Stimulated activated naive B cell treated with anti-CD40 and anti-IgM and Interleukin-4, amounts not matched to agents 10 μg/mL and 1 μg/mL and 100 μg/mL, for 72 hours (primary cell): ENCODE results near the gene RBFOX2.
A peak's percentile ranks its signal among the peaks of the same experiment; 100 is the strongest.

Experiments used
- ATAC-seq, 2 donors: fragments of 150-1000 bp; cut with Tn5 transposase; replicated peaks; 2 replicates each; pipeline ENCODE4 v1.10.0; 2021; ENCODE audit warnings: moderate library complexity in 1 of 2
- DNase-seq: peaks from one replicate; pipeline ENCODE4 v3.0.0; 2021
- H3K27ac Mint-ChIP-seq: one replicate; pipeline ENCODE4 v1.8.0; 2022; ENCODE audit warnings: mild to moderate bottlenecking, mixed read lengths
- H3K27me3 Mint-ChIP-seq, 2 donors: one replicate each; pipeline ENCODE4 v1.8.0; 2022; ENCODE audit warnings: mixed read lengths in 2 of 2
- H3K36me3 Mint-ChIP-seq, 2 donors: one replicate each; pipeline ENCODE4 v1.8.0; 2022; ENCODE audit warnings: mixed read lengths in 2 of 2, mild to moderate bottlenecking in 1 of 2
- H3K4me1 Mint-ChIP-seq, 2 donors: one replicate each; pipeline ENCODE4 v1.8.0; 2022; ENCODE audit warnings: mixed read lengths in 2 of 2, mild to moderate bottlenecking in 1 of 2
- H3K4me3 Mint-ChIP-seq, 2 donors: one replicate each; pipeline ENCODE4 v1.8.0; 2022; ENCODE audit warnings: mild to moderate bottlenecking in 2 of 2, mixed read lengths in 2 of 2, moderate library complexity in 1 of 2
- H3K9me3 Mint-ChIP-seq, 2 donors: one replicate each; pipeline ENCODE4 v1.8.0; 2022; ENCODE audit warnings: mixed read lengths in 2 of 2, mild to moderate bottlenecking in 1 of 2

RBFOX2 gene

GRCh38 chr22:35892192-35892591, 136.4 kb downstream of the RBFOX2 start:
- no peak overlapping the region for H3K4me3 Mint-ChIP-seq
- H3K4me1 Mint-ChIP-seq: peaks cover 0 to 2% of the 10 kb centered on the region in 2 donors
- no peak for ATAC-seq

GRCh38 chr22:35891442-35891841, 137.2 kb downstream of the RBFOX2 start:
- H3K27ac Mint-ChIP-seq: no peak overlapping the region
- H3K4me1 Mint-ChIP-seq: peaks cover 0 to under 1% of the 10 kb centered on the region in 2 donors
- H3K4me3 Mint-ChIP-seq: no peak overlapping the region

More at GRCh38 chr22:35892192-35892591, 136.4 kb downstream of the RBFOX2 start:
- H3K9me3 Mint-ChIP-seq: no peaks in the 10 kb centered on the region
- DNase-seq: no peak
- no peaks in the 10 kb centered on the region for H3K36me3 Mint-ChIP-seq
- peaks cover 9 to 18% of the 10 kb centered on the region in 2 donors for H3K27me3 Mint-ChIP-seq
- no peak overlapping the region for H3K27ac Mint-ChIP-seq

GRCh38 chr22:35889071-35889470, 139.6 kb downstream of the RBFOX2 start:
- Mint-ChIP-seq H3K27me3 (peaks cover 0 to 5% of the 10 kb centered on the region in 2 donors), H3K4me1 (no peaks in the 10 kb centered on the region), H3K9me3 (no peaks in the 10 kb centered on the region), H3K4me3 (no peak overlapping the region), H3K27ac (no peak overlapping the region), H3K36me3 (no peaks in the 10 kb centered on the region)
- DNase-seq: no peak
- no peak for ATAC-seq

More at GRCh38 chr22:35891442-35891841, 137.2 kb downstream of the RBFOX2 start:
- H3K9me3 Mint-ChIP-seq: no peaks in the 10 kb centered on the region
- ATAC-seq: no peak
- no peak for DNase-seq
- H3K36me3 Mint-ChIP-seq: no peaks in the 10 kb centered on the region
- peaks cover 7 to 16% of the 10 kb centered on the region in 2 donors for H3K27me3 Mint-ChIP-seq

- Mint-ChIP-seq H3K27ac (no peak overlapping the region), H3K27me3 (peaks cover 0 to 5% of the 10 kb centered on the region in 2 donors), H3K4me3 (no peak overlapping the region), H3K36me3 (no peaks in the 10 kb centered on the region), H3K4me1 (peaks cover 0 to 1% of the 10 kb centered on the region in 2 donors), H3K9me3 (no peaks in the 10 kb centered on the region)
- DNase-seq (no peak), ATAC-seq (no peak)
These were observed 140.3 kb downstream of the RBFOX2 start for GRCh38 chr22:35888181-35888870.

- H3K36me3 Mint-ChIP-seq: no peaks in the 10 kb centered on the region
These were observed 141.2 kb downstream of the RBFOX2 start for GRCh38 chr22:35887296-35887875.

GRCh38 chr22:35886309-35886708, 142.3 kb downstream of the RBFOX2 start:
- no peak for ATAC-seq
- Mint-ChIP-seq H3K27ac (no peak overlapping the region), H3K4me1 (peaks cover 7 to 14% of the 10 kb centered on the region in 2 donors)

More at GRCh38 chr22:35887296-35887875, 141.2 kb downstream of the RBFOX2 start:
- Mint-ChIP-seq H3K27me3 (peaks cover 0 to 5% of the 10 kb centered on the region in 2 donors), H3K27ac (no peak overlapping the region), H3K4me3 (no peak overlapping the region), H3K9me3 (no peaks in the 10 kb centered on the region), H3K4me1 (peaks cover 6 to 11% of the 10 kb centered on the region in 2 donors)
- ATAC-seq (no peak), DNase-seq (no peak)

GRCh38 chr22:35884529-35884928, 144.1 kb downstream of the RBFOX2 start:
- DNase-seq (no peak), ATAC-seq (no peak)
- Mint-ChIP-seq H3K36me3 (no peaks in the 10 kb centered on the region), H3K4me3 (no peak overlapping the region), H3K27me3 (no peaks in the 10 kb centered on the region), H3K9me3 (no peaks in the 10 kb centered on the region), H3K4me1 (peaks cover 7 to 14% of the 10 kb centered on the region in 2 donors), H3K27ac (no peak overlapping the region)

More at GRCh38 chr22:35886309-35886708, 142.3 kb downstream of the RBFOX2 start:
- no peak for DNase-seq
- Mint-ChIP-seq H3K36me3 (no peaks in the 10 kb centered on the region), H3K9me3 (no peaks in the 10 kb centered on the region), H3K27me3 (no peaks in the 10 kb centered on the region), H3K4me3 (no peak overlapping the region)

- no peaks in the 10 kb centered on the region for H3K9me3 Mint-ChIP-seq
- ATAC-seq: peak; percentile 21 to 39
- DNase-seq: no peak
- no peak overlapping the region for H3K27ac Mint-ChIP-seq
- H3K4me3 Mint-ChIP-seq: no peak overlapping the region
- no peaks in the 10 kb centered on the region for H3K36me3 Mint-ChIP-seq
- H3K27me3 Mint-ChIP-seq: no peaks in the 10 kb centered on the region
- peaks cover 7 to 14% of the 10 kb centered on the region in 2 donors for H3K4me1 Mint-ChIP-seq
These were observed 145.5 kb downstream of the RBFOX2 start for GRCh38 chr22:35883031-35883620.

GRCh38 chr22:35882211-35883030, 146.2 kb downstream of the RBFOX2 start:
- Mint-ChIP-seq H3K9me3 (no peaks in the 10 kb centered on the region), H3K4me1 (peaks cover 7 to 14% of the 10 kb centered on the region in 2 donors), H3K4me3 (no peak overlapping the region), H3K27ac (no peak overlapping the region), H3K27me3 (no peaks in the 10 kb centered on the region), H3K36me3 (no peaks in the 10 kb centered on the region)
- DNase-seq: no peak
- ATAC-seq: peak; percentile 41 to 63

GRCh38 chr22:35879351-35879750, 149.3 kb downstream of the RBFOX2 start:
- H3K4me1 Mint-ChIP-seq: peaks cover 7 to 14% of the 10 kb centered on the region in 2 donors
- H3K9me3 Mint-ChIP-seq: peaks cover 0 to 2% of the 10 kb centered on the region in 2 donors
- ATAC-seq (no peak), DNase-seq (no peak)
- no peak overlapping the region for H3K27ac Mint-ChIP-seq
- peaks cover 0 to under 1% of the 10 kb centered on the region in 2 donors for H3K27me3 Mint-ChIP-seq
- H3K4me3 Mint-ChIP-seq: no peak overlapping the region
- H3K36me3 Mint-ChIP-seq: no peaks in the 10 kb centered on the region

- no peaks in the 10 kb centered on the region for H3K4me1 Mint-ChIP-seq
- ATAC-seq (peak in 1 of 2 donors; percentile 42), DNase-seq (no peak)
- no peaks in the 10 kb centered on the region for H3K36me3 Mint-ChIP-seq
- peaks cover 8 to 12% of the 10 kb centered on the region in 2 donors for H3K27me3 Mint-ChIP-seq
- peaks cover 0 to 2% of the 10 kb centered on the region in 2 donors for H3K9me3 Mint-ChIP-seq
- no peak overlapping the region for H3K27ac Mint-ChIP-seq
- no peak overlapping the region for H3K4me3 Mint-ChIP-seq
These were observed 155.2 kb downstream of the RBFOX2 start for GRCh38 chr22:35873426-35873825.

- H3K27me3 Mint-ChIP-seq: peaks cover 8 to 12% of the 10 kb centered on the region in 2 donors
- H3K36me3 Mint-ChIP-seq: no peaks in the 10 kb centered on the region
- H3K4me1 Mint-ChIP-seq: no peaks in the 10 kb centered on the region
- H3K9me3 Mint-ChIP-seq: peaks cover 0 to 2% of the 10 kb centered on the region in 2 donors
- no peak overlapping the region for H3K4me3 Mint-ChIP-seq
- ATAC-seq (no peak), DNase-seq (no peak)
- H3K27ac Mint-ChIP-seq: no peak overlapping the region
These were observed 156.2 kb downstream of the RBFOX2 start for GRCh38 chr22:35872451-35872850.

- H3K36me3 Mint-ChIP-seq: no peaks in the 10 kb centered on the region
- no peak for DNase-seq
These were observed 157.9 kb downstream of the RBFOX2 start for GRCh38 chr22:35870517-35871293.

More at GRCh38 chr22:35870517-35871293, 157.9 kb downstream of the RBFOX2 start:
- Mint-ChIP-seq H3K27me3 (peaks cover 8 to 12% of the 10 kb centered on the region in 2 donors), H3K4me1 (no peaks in the 10 kb centered on the region), H3K9me3 (peaks cover 0 to 2% of the 10 kb centered on the region in 2 donors), H3K4me3 (no peak overlapping the region), H3K27ac (no peak overlapping the region)
- no peak for ATAC-seq
